HG02571 (cell line): ENCODE data around the gene EFNB3.

Source experiments
- ATAC-seq: cut with Tn5 transposase; IDR thresholded peaks from one replicate; pipeline ENCODE4 v1.9.1; 2021; ENCODE audit warnings: mild to moderate bottlenecking, moderate library complexity; ENCODE audit not compliant: unreplicated experiment

Gene EFNB3

DNA sequence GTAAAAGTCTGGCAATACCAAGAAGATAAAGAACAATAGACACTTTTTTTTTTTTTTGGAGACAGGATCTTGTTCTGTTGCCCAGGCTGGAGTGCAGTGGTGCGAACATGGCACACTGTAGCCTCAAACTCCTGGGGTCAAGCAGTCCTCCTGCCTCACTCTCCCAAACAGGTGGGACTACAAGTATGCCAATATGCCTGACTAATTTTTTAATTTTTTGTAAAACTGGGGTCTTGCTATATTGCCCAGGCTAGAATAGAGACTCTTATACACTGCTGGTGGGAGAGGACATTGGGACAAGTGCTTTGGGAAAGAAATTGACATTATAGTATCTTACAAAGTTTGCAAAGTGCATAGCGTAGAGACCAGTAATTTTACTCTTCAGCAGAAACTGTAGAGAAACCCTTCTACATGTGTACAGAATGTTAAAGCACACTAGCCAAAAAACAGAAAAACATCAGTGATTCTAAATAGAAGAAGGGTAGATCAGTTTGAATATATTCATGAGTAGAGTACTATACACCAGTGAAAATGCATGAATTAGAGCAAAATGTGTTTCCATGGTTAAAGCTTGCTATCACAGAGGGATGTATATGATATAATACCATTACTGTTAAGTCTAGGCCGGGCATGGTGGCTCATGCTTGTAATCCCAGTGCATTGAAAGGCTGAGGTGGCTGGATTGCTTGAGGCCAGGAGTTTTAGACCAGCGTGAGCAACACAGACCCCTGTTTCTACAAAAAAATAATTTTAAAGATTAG is 7.0 kb upstream of the EFNB3 start:
- no peak for ATAC-seq

- ATAC-seq = no peak
Measured at GRCh38 chr17:7700510-7700909, 4.5 kb upstream of the EFNB3 start.

DNA sequence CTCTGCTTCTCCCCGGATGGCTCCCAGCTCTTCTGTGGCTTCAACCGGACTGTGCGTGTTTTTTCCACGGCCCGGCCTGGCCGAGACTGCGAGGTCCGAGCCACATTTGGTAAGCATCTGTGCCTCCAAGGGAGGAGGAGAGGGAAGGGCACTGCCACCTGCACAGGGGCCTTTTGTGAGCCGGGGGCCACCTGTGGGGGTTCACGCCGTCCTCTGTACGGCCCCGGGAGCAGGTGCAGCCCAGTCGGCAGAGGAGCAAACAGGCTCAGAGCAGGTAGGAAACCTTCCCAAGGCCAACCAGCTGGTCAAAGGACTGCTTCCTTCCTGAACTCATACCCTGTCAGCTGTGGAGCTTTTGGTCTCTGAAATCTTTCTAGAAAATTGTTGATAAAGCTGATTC is 3.3 kb upstream of the EFNB3 start:
- no peak for ATAC-seq

- no peak for ATAC-seq
Measured at GRCh38 chr17:7702776-7703175, 2.2 kb upstream of the EFNB3 start.

DNA sequence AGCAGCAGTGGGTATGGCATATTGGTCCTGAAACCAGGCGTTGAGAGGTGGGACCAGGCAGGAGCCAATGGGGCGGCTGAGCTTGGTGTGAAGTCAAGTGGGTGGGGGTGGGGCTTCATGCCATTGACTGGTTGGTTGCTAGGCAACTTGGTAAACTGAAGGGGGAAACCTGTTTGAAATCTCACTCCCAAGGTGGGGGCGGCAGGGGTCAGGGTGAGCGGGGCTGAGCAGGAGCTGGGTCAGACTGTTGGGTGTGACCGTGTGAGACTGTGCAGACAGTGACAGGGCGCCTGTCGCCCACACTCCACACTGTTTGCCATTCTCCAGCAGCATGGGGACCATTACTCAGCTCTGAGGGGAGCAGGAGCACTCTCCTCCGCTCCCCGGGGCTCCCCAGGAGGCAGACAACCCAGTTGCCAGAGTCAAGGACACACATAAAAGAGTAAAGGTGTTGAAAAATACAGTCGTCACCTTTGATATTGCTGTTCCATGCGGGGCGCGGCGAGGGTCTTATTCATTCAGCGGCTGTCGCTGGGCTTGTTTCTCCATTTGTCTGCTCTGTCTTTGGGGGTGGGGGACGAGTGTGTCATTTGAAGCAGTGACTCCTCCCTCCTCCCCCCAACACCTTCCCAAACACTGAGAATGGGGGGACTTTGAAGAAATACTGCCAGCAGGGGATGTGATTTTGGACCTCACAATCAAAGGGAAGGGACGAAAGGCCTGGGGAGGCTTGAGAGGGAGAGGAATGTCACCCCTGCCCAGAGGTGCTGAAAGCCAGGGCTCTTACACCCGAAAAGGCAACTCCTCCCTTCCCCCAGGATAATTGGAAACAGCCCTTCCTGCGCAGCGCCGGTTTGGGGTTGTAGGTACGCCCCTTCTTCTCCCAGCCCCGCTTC is 1.2 kb upstream of the EFNB3 start:
- no peak for ATAC-seq

DNA sequence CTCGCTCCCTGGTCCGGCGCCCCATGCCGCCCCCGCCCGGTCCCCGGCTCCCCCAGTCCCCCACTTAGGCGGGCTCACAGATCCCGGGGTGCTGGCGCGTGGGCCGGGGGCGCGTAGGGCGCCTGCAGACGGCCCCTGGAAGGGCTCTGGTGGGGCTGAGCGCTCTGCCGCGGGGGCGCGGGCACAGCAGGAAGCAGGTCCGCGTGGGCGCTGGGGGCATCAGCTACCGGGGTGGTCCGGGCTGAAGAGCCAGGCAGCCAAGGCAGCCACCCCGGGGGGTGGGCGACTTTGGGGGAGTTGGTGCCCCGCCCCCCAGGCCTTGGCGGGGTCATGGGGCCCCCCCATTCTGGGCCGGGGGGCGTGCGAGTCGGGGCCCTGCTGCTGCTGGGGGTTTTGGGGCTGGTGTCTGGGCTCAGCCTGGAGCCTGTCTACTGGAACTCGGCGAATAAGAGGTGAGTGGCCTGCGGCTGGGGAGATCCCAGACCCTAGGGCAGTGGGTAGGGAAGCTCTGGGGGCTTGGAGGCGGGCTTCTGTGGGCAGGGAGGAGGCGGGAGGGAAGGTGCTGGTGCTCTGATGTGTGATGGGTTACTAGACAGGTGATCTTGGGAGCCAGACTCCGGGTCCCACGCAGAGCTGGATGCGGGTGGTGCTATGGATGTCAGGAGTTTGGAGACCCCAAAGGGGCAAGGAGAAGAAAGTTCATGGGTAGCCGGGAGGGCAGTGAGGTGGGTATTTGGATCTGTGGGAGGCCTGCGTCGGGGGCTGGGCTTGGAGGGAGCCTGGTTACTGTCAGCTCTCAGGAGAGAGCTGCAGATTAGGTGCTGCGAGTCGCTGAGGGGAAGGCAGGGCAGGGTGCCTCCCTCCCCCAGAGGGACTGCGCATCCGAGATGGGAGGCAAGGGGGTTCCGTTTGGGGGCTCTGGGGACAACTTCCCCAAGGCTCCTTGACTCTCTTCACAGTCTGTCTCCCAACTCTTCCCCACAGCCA is 560 bp downstream of the EFNB3 start:
- no peak for ATAC-seq

DNA sequence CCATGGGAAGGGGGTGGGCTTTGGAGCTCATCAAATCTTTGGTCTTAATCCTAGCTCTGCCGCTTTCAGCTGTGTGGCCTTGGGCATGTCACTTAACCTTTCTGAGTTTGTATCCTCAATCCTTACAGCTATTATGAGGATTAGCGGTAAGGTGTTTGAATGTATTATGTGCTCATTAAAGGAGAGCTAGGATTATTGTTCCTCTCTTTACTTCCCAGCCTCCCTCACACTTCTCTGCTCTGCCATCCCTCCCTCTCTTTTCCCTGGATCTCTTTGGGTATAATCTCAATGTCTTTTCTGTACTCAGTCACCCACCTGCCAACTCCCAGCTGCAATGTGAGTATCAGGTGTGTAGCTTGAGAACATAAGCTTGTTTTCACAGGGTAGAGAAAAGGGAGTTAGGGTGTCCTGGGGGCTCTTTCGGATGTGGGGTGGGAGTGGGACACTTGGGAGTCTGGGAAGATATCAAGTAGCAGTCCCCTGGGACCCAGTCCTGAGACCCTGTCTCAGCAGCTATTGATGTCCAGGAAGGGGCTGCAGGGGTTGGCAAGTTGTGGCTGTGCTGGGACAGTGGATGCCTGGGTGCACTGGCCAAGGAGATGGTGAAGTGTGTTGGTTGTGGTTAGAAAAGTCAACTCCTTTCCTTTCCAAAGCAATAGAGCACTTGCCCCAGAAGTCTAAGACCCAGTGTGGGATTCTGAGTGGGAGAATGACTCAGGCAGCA is 1.8 kb downstream of the EFNB3 start:
- ATAC-seq = no peak

- no peak for ATAC-seq
Measured at GRCh38 chr17:7707446-7707845, 2.4 kb downstream of the EFNB3 start.

DNA sequence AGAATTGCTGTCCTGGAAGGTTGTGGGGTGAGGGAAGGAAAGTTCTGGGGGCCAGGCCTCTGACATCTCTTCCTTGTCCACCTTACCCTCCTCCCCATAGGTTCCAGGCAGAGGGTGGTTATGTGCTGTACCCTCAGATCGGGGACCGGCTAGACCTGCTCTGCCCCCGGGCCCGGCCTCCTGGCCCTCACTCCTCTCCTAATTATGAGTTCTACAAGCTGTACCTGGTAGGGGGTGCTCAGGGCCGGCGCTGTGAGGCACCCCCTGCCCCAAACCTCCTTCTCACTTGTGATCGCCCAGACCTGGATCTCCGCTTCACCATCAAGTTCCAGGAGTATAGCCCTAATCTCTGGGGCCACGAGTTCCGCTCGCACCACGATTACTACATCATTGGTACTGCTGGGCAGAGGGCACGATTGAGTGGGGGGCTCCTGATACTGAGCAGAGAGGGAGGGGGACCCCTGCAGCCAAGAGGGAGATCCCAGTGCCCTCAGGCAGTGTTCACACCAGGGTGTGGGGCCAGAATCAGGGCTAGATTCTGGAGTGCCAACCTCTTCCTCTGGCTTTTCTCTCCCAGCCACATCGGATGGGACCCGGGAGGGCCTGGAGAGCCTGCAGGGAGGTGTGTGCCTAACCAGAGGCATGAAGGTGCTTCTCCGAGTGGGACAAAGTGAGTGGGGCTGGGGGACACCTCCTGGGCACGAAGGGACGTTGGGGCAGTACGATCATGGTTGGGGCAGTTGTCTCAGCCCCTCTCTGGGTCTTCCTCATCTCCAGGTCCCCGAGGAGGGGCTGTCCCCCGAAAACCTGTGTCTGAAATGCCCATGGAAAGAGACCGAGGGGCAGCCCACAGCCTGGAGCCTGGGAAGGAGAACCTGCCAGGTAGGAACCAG is 3.1 kb downstream of the EFNB3 start:
- no peak for ATAC-seq

GRCh38 chr17:7709031-7709430 is 4.0 kb downstream of the EFNB3 start:
- no peak for ATAC-seq

DNA sequence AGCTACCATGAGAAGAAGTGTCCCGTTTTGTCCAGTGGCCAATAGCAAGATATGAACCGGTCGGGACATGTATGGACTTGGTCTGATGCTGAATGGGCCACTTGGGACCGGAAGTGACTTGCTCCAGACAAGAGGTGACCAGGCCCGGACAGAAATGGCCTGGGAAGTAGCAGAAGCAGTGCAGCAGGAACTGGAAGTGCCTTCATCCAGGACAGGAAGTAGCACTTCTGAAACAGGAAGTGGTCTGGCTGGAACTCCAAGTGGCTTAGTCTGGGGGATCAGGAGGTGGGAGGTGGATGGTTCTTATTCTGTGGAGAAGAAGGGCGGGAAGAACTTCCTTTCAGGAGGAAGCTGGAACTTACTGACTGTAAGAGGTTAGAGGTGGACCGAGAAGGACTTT is 5.3 kb downstream of the EFNB3 start:
- ATAC-seq = no peak

DNA sequence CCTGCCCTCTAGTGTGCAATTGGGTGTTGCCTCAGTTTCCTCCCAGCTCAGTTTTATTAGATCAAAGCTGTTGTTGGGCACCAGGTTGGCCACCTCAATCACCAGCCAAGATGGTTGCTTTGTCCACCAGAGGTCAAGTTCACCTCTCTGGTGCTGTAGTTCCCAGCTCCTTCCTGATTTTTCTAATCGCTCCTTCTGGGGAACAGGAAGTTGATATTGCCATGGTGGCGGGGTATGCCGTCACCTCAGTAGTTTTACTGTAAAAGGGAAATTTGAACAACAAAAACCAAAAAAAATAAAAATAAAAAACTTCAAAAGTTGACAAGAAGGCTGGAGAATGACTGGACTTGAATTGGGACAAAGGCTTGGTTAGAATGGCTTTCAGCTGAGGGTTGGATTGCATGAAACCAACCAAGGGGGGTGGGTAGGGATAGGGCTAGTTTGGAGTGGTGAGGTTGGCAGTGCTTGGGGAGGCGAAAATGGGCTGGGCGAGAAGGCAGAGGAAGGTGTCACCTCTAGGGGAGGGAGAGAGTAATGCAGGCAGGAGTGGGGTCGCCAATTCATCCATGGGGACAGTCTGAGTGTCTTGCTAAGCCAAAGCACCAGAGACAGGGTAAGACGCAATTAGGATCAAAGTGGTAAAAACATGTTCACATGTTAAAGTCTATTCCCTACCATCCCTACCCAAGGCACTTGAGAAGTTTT is 6.2 kb downstream of the EFNB3 start:
- no peak for ATAC-seq

DNA sequence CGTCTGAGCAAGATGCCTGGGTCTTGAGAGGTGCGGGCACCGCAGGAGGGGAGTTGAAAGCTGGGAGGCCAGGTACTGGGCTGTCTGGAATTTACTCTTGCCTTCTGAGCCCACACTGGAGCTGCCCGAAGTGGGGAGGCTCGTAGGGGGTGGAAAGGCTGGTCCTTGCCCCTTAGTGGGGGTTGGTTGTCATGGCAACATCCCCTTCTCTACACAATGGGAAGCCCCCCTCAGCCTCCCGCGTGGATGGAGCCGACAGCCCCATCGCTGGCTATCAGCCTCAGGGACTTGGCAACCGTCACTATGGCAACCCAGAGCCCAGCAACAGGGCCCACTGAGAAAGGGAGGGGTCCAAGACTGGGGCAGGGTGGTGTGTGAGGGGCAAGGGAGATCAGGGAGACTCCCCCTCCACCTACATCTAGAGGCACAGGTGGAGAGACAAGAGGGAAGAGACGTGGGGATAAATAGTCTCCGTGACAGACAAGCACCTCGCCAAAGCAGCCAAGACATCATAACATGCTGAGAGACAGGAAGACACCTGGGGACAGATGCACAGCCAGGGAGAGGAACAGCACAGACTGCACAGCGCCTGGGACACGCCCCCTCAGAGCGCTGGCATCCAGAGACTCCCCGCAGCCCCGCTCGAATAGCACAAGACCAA is 7.2 kb downstream of the EFNB3 start:
- no peak for ATAC-seq

DNA sequence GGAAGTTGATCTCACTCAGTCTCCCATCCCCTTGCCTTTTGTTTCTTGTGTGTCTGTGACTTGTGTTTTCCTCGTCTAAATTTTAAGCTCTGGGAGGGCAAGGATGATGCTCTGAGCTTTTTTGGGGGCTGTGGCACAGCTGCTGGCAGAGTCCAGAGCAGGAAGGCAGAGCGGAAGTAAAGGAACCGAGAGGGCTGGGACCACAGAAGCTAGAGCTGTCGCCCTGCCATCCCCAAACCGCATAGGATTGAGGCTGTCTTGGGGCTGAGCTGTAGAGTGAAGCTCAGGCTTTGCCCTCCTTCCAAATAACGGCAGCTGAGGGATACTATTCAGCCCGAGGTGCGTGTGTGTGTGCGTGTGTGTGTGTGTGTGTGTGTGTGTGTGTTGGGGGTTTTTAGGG is 8.8 kb downstream of the EFNB3 start:
- no peak for ATAC-seq

DNA sequence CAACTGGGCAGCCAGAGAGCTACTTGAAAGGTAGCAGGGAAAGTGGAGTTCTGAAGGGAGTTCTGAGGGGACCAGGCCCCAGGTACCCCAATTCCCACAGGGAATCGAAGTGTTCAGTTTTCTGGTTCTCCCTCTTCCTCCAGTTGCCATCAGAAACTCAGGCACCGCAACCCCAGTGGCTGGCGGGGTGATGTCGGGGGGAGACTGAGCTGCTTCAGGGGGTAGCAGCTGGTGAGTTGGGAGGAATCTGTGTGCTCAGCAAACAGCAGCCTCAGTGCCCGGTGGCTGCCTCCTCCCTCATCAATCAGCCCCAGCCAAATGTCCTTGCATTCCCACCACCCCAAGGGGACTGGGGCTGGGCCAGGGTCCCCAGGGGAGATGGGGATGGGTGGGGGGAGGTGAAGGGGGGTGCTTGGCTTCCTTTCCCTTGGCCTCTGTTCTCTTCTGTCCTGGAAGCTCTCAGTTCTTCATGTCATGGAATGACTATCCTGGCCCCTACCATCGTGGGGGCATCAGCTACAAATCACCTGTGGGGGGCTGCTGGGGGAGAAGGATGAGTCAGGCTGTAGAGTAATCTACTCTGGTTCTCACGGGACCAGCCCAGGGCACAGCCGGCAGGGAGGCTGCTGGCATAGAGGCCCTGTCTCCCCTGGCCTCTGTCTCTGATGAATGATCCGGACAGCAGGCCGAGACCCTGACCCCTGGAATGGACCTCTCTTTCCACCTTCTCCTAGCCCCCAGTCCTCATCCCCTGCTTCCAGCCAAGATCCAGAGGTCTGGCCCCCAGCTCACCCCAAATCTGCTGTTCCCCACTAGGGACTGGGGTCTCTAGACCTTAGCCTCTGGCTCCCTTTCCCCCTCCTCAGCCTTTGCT is 10.0 kb downstream of the EFNB3 start:
- no peak for ATAC-seq

DNA sequence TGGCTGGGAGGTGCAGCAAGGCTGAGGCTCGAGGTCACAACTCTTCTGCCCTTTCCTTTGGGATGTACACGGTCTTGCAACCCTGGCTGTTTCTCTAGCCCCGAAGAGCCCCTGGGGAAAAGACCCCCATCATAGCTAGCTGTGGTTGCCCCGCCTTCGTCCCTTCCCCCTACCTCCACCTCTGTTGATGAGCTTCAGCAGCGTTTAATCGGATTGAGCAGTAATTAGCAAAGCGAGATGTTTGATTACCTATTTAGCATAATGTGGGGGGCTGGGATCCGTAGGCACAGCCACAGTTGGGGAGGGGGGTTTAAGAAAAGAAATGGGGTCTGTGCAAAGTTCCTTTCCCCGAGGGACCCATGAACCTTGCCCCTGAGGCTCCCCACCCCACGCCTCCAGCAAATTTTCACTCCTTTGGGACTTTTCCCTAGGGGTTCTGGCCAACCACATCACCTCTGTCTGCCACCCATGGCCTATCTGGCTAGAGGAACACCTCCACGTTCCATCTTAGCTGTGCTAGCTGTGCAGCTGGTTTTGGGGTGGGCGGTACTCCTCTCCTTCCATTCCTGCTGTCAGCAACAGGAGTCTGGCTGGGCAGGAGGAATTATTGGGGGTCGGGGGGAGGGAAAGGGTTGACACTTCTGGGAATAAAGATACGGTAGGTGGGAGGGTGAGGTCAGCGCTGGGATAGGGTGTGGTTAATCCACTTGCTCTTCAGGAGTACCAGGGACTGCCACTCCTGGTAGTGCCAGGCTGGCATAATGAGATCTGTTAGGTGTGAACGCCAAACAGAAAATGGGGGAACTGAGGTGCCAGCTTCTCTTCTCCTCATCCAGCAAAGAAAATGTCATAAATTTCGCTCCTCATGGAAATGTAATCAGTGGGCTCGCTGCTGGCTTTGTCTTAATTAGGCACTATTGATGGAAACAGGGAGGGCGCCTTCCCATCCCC is 11.2 kb downstream of the EFNB3 start:
- ATAC-seq = no peak
